HG03460 (cell line): ENCODE measurements around the gene NUTM2A.
"Not testable (repeated sequence)": the region's sequence is repeated elsewhere in the genome, so short reads cannot be mapped to it uniquely, and the experiment has no call there.

Experiments used
- ATAC-seq: cut with Tn5 transposase; IDR thresholded peaks from one replicate; pipeline ENCODE4 v1.9.1; 2021; ENCODE audit not compliant: unreplicated experiment

The NUTM2A gene

DNA sequence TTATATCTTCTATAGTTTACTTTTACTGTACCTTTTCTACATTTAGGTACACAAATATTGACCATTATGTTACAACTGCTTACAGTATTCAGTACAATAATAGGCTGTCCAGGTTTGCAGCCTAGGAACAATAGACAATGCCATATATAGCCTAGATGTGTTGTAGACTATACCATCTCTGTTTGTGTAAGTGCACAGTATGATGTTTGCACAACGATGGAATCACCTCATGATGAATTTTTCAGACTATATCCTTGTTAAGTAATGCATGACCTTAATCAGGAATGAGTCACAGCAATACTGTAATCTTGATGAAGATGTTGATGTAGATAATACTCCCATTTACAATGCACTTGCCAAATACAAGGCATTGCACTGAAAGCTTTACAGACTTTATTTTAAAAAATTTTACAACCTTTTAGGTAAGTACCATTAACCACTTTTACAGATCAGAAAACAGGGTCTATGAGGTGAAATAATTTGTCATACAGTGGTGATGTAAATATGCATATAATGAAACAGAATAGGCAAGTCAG is 23.6 kb downstream of the NUTM2A start:
- not testable (repeated sequence) for ATAC-seq

DNA sequence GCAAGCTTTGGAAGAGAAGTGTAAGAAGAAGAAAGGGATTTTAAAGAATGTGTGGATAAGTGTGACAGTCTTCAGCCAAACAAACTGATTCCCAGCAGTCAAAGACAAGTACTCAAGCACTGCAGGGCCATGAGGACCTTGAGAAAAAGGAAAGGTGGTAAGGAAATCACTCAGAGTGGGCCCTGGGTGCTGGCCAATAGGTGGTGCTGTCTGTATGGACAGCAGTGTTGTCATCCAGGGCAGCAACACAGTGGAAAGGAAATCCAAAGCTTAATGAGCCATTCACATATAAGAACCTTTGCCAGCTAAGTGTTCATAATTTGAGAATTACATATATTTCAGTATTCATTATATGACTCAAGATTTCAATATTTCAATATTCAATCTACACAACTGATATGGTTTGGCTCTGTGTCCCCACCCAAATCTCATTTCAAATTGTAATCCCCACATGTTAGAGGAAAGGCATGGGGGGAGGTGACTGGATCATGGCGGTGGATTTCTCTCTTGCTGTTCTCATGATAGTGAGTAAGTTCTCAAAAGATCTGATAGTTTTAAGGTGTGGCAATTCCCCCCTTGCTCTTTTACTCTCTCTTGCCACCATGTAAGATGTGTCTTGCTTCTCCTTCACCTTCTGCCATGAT is 55.6 kb downstream of the NUTM2A start:
- not testable (repeated sequence) for ATAC-seq
